Mucosa of stomach (tissue), 1 donor: Measurements from ENCODE around the gene SECTM1.

ENCODE experiments used
- H3K27me3 ChIP-seq: one replicate; pipeline ENCODE4 v1.7.0; 2013; ENCODE audit warnings: mild to moderate bottlenecking, low read length; ENCODE audit not compliant: control insufficient read depth, insufficient read depth
- H3K36me3 ChIP-seq: one replicate; pipeline ENCODE4 v1.7.0; 2013; ENCODE audit warnings: low read length; ENCODE audit not compliant: control insufficient read depth, insufficient read depth
- H3K4me1 ChIP-seq: one replicate; pipeline ENCODE4 v1.7.0; 2013; ENCODE audit warnings: mild to moderate bottlenecking, low read length; ENCODE audit not compliant: control insufficient read depth, insufficient read depth
- H3K4me3 ChIP-seq: one replicate; pipeline ENCODE4 v1.7.0; 2013; ENCODE audit warnings: low read length
- H3K9ac ChIP-seq: one replicate; pipeline ENCODE4 v1.7.0; 2013; ENCODE audit warnings: mild to moderate bottlenecking, low read length, moderate library complexity
- H3K9me3 ChIP-seq: one replicate; pipeline ENCODE4 v1.7.0; 2013; ENCODE audit warnings: mild to moderate bottlenecking, low read length, moderate library complexity; ENCODE audit not compliant: control insufficient read depth
- donor health status: Pancreatic carcinoma.

The SECTM1 gene

DNA sequence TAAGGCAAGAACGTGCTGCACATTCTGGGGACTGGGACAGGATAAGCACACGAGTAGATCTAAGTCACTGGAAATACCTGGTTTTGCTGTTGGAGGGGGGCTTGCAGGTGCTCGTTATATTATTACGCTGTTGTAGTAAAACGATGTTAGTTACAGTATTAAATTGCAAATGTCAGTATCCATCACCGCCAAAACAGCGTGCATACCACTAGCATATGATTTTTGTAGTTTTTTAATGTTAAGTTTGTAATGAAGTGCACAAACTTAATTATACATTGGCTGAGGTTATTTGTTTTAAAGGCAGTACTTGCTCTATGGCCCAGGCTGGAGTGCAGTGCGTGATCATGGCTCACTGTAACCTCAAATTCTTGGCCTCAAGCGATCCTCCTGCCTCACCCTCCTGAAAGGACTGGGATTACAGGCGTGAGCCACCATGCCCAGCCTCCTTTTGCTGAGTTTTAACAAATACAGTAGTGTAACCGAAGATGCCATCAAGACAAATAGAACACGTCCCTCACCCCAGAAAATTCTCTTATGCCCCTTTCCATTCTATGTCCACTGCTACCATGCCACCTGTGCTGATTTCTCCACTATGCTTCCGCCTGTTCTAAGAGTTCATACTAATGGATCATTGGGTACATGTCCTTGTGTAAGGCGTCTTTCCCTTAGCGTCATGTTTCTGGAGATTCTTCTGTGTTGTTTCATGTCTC lies 39.3 kb downstream of the SECTM1 start:
- H3K4me1 ChIP-seq, result peaks cover 56% of the 10 kb centered on the region

DNA sequence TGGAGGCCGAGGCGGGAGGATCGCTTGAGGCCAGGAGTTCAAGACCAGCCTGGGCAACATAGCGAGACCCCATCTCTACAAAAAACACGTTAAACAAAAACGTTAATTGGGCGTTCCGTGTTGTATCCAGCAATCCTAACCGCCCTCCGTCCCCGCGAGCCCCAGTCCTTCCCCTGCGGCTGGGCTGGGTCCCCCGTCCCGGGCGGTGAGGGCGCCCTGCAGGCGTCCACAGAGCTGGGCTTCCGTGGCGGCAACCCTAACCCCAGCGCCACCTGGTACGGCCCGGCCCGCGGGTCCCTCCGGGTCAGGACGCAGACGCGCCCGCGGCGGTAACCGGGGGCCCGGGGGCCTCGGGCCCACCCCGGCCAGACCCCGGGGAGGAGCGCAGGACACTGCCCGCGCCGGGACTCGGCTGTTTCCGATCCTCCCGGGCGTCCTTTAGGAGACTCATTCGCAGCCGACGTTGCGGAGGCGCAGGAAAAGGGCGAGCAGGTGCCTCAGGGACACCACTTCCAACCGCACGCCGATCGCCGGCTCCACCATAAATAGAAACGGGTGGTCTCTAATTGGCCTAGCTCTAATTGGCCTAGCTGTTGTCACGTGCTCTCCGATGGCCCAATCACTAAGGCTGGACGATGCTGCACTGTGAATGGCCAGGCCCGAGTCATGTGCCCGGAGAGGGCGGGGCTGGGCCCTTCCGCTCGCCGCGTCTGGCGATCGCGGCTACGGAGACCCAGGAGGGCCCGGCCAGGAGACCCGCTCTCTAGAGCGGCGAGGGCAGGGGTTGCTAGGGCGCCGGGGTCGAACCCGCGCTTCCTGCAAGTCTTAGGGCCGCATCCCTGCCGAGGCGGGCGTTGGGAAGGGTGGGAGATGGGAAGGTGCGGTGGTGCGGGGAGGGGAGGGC lies 41.1 kb downstream of the SECTM1 start:
- no peaks in the 10 kb centered on the region for H3K9me3 ChIP-seq
- no peaks in the 10 kb centered on the region for H3K36me3 ChIP-seq
- H3K9ac ChIP-seq, result peak overlapping the region; percentile 95
- peak overlapping the region; percentile 80 for H3K4me3 ChIP-seq
- no peaks in the 10 kb centered on the region for H3K27me3 ChIP-seq
- H3K4me1 ChIP-seq, result peaks cover 57% of the 10 kb centered on the region

More for the DNA sequence above, 39.3 kb downstream of the SECTM1 start:
- Histone ChIP-seq H3K4me3 (no peak overlapping the region), H3K36me3 (no peaks in the 10 kb centered on the region), H3K9ac (no peak overlapping the region), H3K27me3 (no peaks in the 10 kb centered on the region), H3K9me3 (no peaks in the 10 kb centered on the region)

DNA sequence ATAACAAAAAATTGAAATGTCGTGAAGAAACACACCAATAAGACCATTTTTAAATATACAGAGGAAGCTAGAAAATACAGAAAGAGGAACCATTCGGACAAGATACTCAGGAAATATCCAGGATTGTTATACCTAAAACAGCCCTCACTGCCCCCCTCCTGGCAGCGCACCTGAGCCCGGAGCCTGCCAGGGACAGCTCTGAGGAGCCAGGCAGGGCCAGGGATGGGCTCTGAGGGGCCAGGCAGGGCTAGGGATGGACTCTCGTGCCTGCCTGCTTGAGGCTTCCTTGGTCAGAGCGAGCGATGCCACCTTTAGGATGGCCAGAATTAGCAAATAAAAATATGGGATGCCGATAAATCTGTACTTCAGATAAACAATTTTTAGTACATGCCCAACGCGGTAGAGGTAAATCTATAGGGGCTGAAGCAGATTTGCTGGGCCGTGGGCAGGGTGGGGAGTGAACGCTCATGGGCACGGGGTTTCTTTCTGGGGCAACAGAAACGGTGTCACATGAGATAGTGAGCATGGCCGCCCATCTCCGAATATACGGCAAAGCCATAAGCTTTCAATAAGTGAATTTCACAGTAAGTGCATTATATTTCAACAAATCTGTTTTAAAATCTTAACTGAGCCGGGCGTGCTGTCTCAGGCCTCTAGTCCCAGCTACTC lies 41.9 kb downstream of the SECTM1 start:
- Histone ChIP-seq H3K27me3 (no peaks in the 10 kb centered on the region), H3K9me3 (no peaks in the 10 kb centered on the region), H3K9ac (peak overlapping the region; percentile 95), H3K4me3 (peak overlapping the region; percentile 80), H3K4me1 (peaks cover 56% of the 10 kb centered on the region), H3K36me3 (no peaks in the 10 kb centered on the region)

GRCh38 chr17:82287868-82288801 lies 45.4 kb downstream of the SECTM1 start:
- Histone ChIP-seq H3K9me3 (no peaks in the 10 kb centered on the region), H3K27me3 (no peaks in the 10 kb centered on the region), H3K4me3 (peak overlapping the region; percentile 18), H3K36me3 (no peaks in the 10 kb centered on the region), H3K4me1 (peaks cover 35% of the 10 kb centered on the region), H3K9ac (peak overlapping the region; percentile 41)

DNA sequence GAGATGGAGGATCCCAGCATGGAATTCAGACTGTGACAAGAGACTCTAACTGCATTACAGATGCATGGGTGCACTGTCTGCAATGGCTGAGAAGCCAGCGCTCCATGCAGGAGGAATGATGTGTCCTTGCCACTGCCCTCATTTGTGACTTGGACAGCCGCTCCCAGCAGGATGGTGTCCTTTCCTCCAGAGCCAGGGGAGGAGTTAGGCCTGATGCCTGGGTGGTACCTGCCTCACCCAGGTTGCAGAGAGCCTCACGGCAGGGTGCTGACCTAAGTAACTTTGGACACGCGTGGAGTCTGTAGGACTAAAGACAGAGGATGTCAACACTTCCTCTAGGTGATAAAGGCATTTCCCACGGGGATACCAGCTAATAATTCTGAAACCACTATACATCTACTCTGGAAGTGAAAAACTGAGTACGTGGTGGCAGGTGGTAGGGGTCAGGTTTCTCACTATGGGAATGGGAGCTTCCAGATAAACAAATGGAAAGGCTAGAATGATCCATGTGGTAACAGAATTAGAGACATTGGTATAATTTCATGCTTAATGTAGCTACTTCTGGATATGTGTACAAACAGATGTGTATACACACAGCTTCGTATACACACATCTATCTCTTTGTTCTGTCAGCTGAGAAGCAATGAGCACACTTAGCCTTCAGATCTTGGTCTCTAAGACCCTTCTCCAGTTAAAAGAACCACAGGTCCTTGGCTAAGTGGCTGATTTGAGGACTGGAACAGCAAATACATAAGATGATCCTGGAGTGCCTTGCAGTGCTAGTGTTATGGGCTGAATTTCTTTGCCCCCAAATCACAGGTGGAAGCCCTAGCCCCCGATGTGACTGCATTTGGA lies 46.3 kb downstream of the SECTM1 start:
- no peaks in the 10 kb centered on the region for H3K27me3 ChIP-seq
- H3K4me3 ChIP-seq, result peak overlapping the region; percentile 18
- H3K36me3 ChIP-seq, result no peaks in the 10 kb centered on the region
- H3K9ac ChIP-seq, result peak overlapping the region; percentile 41
- H3K9me3 ChIP-seq, result no peaks in the 10 kb centered on the region
- H3K4me1 ChIP-seq, result peaks cover 43% of the 10 kb centered on the region

- H3K4me3 ChIP-seq, result no peak overlapping the region
- no peaks in the 10 kb centered on the region for H3K9me3 ChIP-seq
- no peaks in the 10 kb centered on the region for H3K36me3 ChIP-seq
- no peak overlapping the region for H3K9ac ChIP-seq
- H3K4me1 ChIP-seq, result peaks cover 56% of the 10 kb centered on the region
- no peaks in the 10 kb centered on the region for H3K27me3 ChIP-seq
These were observed 48.4 kb downstream of the SECTM1 start for GRCh38 chr17:82285141-82285540.

DNA sequence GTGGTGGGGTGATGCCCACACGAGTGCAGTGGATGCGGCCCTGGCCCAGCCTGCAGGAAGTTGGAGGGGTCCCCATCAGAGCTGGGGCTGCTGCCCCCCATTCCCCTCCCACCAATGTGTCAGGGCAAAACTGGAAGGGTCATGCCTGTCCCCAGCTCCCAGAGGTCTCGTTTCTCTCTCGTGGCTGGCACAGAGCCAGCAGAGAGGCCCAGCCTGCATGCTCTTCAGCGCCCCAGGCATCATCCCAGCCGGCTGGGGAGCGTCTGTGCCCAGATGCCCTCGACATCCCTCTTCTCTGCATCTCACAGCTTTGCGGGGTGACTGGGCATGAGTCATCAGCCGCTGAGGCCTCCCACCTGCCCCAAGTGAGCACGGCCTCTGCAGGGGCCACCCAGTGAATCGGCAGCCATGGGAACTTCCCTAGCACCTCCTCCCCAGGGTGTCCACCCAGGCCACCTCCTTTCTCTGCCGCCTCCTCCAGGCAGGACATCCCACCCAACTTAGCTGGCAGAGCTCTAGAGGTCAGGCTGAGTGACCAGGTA lies 50.3 kb downstream of the SECTM1 start:
- Histone ChIP-seq H3K4me1 (peaks cover 53% of the 10 kb centered on the region), H3K9me3 (no peaks in the 10 kb centered on the region), H3K4me3 (no peak overlapping the region), H3K9ac (no peak overlapping the region), H3K36me3 (no peaks in the 10 kb centered on the region), H3K27me3 (no peaks in the 10 kb centered on the region)

GRCh38 chr17:82282239-82283207 lies 51.0 kb downstream of the SECTM1 start:
- no peaks in the 10 kb centered on the region for H3K27me3 ChIP-seq
- no peak overlapping the region for H3K4me3 ChIP-seq
- no peaks in the 10 kb centered on the region for H3K36me3 ChIP-seq
- H3K9ac ChIP-seq, result peak overlapping the region; percentile 15
- no peaks in the 10 kb centered on the region for H3K9me3 ChIP-seq
- peaks cover 45% of the 10 kb centered on the region for H3K4me1 ChIP-seq

DNA sequence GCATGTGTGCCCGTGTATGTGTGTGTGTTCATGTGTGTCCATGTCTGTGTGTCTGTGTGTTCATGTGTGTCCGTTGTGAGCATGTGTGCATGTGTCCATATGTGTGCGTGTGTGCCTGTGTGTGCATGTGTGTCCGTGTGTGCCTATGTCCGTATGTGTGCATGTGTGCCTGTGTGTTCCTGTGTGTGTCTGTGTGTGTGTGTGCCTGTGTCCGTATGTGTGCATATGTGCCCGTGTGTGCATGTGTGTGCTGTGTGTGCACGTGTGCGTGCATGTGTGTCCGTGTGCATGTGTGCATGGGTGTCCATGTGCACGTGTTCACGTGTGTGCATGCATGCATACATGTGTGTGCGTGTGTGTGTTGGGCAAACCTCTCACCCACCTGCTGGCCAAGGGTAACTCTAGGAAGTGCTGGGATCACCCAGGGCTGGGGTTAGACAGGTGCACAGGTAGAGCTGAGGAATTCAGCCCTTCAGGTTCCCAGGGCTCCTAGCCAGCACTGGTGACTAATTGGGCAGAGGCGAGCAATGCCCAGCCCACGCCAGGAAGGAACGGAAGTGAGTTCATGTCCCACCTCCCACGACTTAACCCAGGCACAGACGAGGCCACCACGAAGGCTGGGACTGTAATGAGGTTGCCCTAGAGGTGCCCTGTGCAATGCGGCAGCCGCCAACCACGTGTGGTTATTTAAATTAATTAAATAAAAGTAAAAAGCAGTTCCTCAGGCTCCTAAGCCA lies 51.9 kb downstream of the SECTM1 start:
- H3K36me3 ChIP-seq, result no peaks in the 10 kb centered on the region
- no peaks in the 10 kb centered on the region for H3K9me3 ChIP-seq
- no peak overlapping the region for H3K4me3 ChIP-seq
- peak overlapping the region; percentile 15 for H3K9ac ChIP-seq
- peaks cover 38% of the 10 kb centered on the region for H3K4me1 ChIP-seq
- no peaks in the 10 kb centered on the region for H3K27me3 ChIP-seq
